Testis (tissue), 2 donors: ENCODE data around the gene DAB2.

ENCODE experiments used
- POLR2A ChIP-seq: fragments of 450-650 bp; IDR thresholded peaks from one replicate; pipeline ENCODE4 v1.6.1; 2017; ENCODE audit warnings: antibody characterized with exemption, mild to moderate bottlenecking, moderate library complexity
- TF ChIP-seq, protein P1 (sequence below), 3 experiments: fragments of 450-650 bp in 2 of 3; fragments of 200-600 bp in 1 of 3; sonication (generic) in 1 of 3; IDR thresholded peaks; one replicate each; pipeline ENCODE4 v1.5.1; 2016 to 2019; ENCODE audit warnings: antibody characterized with exemption in 3 of 3, mild to moderate bottlenecking in 2 of 3, moderate library complexity in 1 of 3

DNA sequence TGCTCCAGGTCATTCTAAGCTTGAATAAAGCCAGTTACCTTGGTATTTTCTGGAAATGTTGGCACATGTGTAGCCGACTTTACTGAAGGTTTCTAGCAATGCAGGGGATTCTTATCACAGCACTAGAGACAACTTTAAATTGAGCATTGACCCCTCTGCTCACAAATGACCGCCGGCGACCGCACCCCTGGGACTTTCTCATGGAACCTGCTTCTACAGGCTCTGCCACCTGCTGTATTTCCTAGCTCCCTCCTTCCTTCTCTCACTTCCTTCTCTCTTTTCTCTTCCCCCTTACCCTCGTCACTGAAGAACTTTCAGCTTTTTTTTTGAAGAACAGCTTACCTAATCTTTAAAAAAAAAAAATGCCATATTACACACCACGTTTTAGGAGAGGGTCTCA, 30.9 kb upstream of the DAB2 start:
- TF ChIP-seq POLR2A: no peak
- TF ChIP-seq, protein P1, sequence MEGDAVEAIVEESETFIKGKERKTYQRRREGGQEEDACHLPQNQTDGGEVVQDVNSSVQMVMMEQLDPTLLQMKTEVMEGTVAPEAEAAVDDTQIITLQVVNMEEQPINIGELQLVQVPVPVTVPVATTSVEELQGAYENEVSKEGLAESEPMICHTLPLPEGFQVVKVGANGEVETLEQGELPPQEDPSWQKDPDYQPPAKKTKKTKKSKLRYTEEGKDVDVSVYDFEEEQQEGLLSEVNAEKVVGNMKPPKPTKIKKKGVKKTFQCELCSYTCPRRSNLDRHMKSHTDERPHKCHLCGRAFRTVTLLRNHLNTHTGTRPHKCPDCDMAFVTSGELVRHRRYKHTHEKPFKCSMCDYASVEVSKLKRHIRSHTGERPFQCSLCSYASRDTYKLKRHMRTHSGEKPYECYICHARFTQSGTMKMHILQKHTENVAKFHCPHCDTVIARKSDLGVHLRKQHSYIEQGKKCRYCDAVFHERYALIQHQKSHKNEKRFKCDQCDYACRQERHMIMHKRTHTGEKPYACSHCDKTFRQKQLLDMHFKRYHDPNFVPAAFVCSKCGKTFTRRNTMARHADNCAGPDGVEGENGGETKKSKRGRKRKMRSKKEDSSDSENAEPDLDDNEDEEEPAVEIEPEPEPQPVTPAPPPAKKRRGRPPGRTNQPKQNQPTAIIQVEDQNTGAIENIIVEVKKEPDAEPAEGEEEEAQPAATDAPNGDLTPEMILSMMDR (IDR thresholded peaks at IDR 0.05): no peak
